ENCODE data around the gene CYLD. TPM values are rescaled to one million over a fixed set of nuclear protein-coding genes. Genes with fewer than 3 reads are reported as not detected.

Gene CYLD
- total RNA-seq, 1 experiment from 2014 or later: 10.1 TPM

GRCh38 chr16:50717494-50717893 is 24.4 kb upstream of the CYLD start:
- in situ Hi-C loops (cut with HindIII; ENCODE audit: low pct_unique_long_range_greater_than_20kb, low sequenced_read_pairs) (no loop called here), intact Hi-C loops (cut with micrococcal nuclease; ENCODE audit: unreplicated experiment) (no loop called here)
- TF ChIP-seq CTCF (IDR thresholded peaks at IDR 0.05) (no peak), POLR2AphosphoS5 (IDR thresholded peaks at IDR 0.05; ENCODE audit: low read depth, low read length) (no peak), TCF7L2 (IDR thresholded peaks at IDR 0.05; ENCODE audit: low read depth, low read length) (no peak), SIN3A (IDR thresholded peaks at IDR 0.05; ENCODE audit: borderline replicate concordance, insufficient read depth, low read depth, low read length) (no peak), REST (IDR thresholded peaks at IDR 0.05; ENCODE audit: insufficient read depth in 1 of 2, low read depth in 2 of 2, low read length in 1 of 2) (no peak)
- no peaks in the 10 kb centered on the region for H3K4me1 ChIP-seq (ENCODE audit: control insufficient read depth, insufficient read depth, low read length)
- no peaks in the 10 kb centered on the region for H3K9me3 ChIP-seq (ENCODE audit: control insufficient read depth, insufficient read depth, low read depth, low read length)
- no peaks in the 10 kb centered on the region for H3K36me3 ChIP-seq (ENCODE audit: control insufficient read depth, insufficient read depth, low read length)
- ATAC-seq: no peak
- POLR2A ChIA-PET: no interaction called here
- no peak overlapping the region for H3K27ac ChIP-seq (ENCODE audit: low read length)
- CTCF ChIA-PET: no interaction called here
- no peak for DNase-seq (ENCODE audit: low read depth, low spot score)
- no TSS peak for BruUV-seq (replicated peaks)
- no peaks in the 10 kb centered on the region for H3K27me3 ChIP-seq (ENCODE audit: control insufficient read depth, insufficient read depth, low read length)
- no peak overlapping the region for H3K4me3 ChIP-seq (ENCODE audit: low read depth in 2 of 2, low read length in 2 of 2)

- in situ Hi-C loops (cut with HindIII; ENCODE audit: low pct_unique_long_range_greater_than_20kb, low sequenced_read_pairs): no loop called here
- Histone ChIP-seq H3K36me3 (ENCODE audit: control insufficient read depth, insufficient read depth, low read length) (no peaks in the 10 kb centered on the region), H3K27me3 (ENCODE audit: control insufficient read depth, insufficient read depth, low read length) (no peaks in the 10 kb centered on the region), H3K4me3 (ENCODE audit: low read depth in 2 of 2, low read length in 2 of 2) (no peak overlapping the region), H3K9me3 (ENCODE audit: control insufficient read depth, insufficient read depth, low read depth, low read length) (no peaks in the 10 kb centered on the region), H3K4me1 (ENCODE audit: control insufficient read depth, insufficient read depth, low read length) (no peaks in the 10 kb centered on the region), H3K27ac (ENCODE audit: low read length) (no peak overlapping the region)
- ChIA-PET CTCF (no interaction called here), POLR2A (no interaction called here)
- intact Hi-C loops (cut with micrococcal nuclease; ENCODE audit: unreplicated experiment): no loop called here
- no TSS peak for BruUV-seq (replicated peaks)
- ATAC-seq: no peak
- DNase-seq (ENCODE audit: low read depth, low spot score): no peak
- TF ChIP-seq CTCF (IDR thresholded peaks at IDR 0.05): no peak
- no peak for TF ChIP-seq SIN3A (IDR thresholded peaks at IDR 0.05; ENCODE audit: borderline replicate concordance, insufficient read depth, low read depth, low read length)
- TF ChIP-seq POLR2AphosphoS5 (IDR thresholded peaks at IDR 0.05; ENCODE audit: low read depth, low read length): no peak
- TF ChIP-seq TCF7L2 (IDR thresholded peaks at IDR 0.05; ENCODE audit: low read depth, low read length): no peak
- no peak for TF ChIP-seq REST (IDR thresholded peaks at IDR 0.05; ENCODE audit: insufficient read depth in 1 of 2, low read depth in 2 of 2, low read length in 1 of 2)
Observed at GRCh38 chr16:50718061-50718760, 23.7 kb upstream of the CYLD start.

All from Panc1 (cell line).